ENCODE measurements around the gene NT5C1A.

DNA sequence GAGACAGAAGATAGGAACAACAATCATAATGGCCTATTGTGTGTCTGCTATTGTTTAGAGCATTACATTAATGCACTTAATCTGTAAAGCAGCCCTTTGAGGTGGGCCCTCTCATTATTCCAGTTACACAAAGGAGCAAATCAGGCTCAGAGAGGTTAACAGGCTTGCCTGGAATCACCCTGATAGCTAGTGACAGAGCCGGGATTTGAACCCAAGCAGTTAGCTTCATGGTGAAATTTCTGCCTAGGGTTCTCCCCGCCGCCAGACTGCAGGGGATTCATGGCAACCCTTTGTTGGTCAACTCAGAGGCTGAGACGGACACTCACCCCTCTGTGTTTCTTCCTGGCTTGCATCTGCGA, 39.6 kb downstream of the NT5C1A start:
- TF ChIP-seq CTCF (conservative IDR thresholded peaks at IDR 0.05; ENCODE audit: low read length) = no peak
- TF ChIP-seq EZH2phosphoT487 (IDR thresholded peaks at IDR 0.05; ENCODE audit: borderline replicate concordance) = no peak
